Adrenal gland (tissue), 5 donors: ENCODE results near the gene PASD1.

Experiments used
- CTCF ChIP-seq, 6 experiments: fragments of 450-650 bp in 4 of 6; fragments of 200-600 bp in 2 of 6; sonication (generic) in 1 of 6; IDR thresholded peaks; 1 replicate in 5 of 6; 2 replicates in 1 of 6; pipeline versions ENCODE4 v1.5.1 to v1.8.0; 2016 to 2021; ENCODE audit warnings: antibody characterized with exemption in 6 of 6, mild to moderate bottlenecking in 2 of 6, moderate library complexity in 1 of 6
- POLR2A ChIP-seq, 2 donors: fragments of 450-650 bp; IDR thresholded peaks; one replicate each; pipeline ENCODE4 v1.6.1; 2017; ENCODE audit warnings: antibody characterized with exemption in 2 of 2, mild to moderate bottlenecking in 2 of 2, moderate library complexity in 1 of 2
- donor health status: DM: no; HTN: no; CAD: no.

- TF ChIP-seq POLR2A (IDR thresholded peaks at IDR 0.05): no peak
- TF ChIP-seq CTCF (IDR thresholded peaks at IDR 0.05): no peak
Observed at GRCh38 chrX:151523351-151523750, 40.1 kb upstream of the PASD1 start.
